ENCODE data around the gene NXT1. TPM values are rescaled to one million over a fixed set of nuclear protein-coding genes. Genes with fewer than 3 reads are reported as not detected.
A peak's percentile ranks its signal among the peaks of the same experiment; 100 is the strongest.

Gene NXT1
- total and polyA plus RNA-seq, 2 experiments from 2014 or later = 30.2 to 34.4 TPM

- TF ChIP-seq ZNF462 (CRISPR knock-in tag; IDR thresholded peaks at IDR 0.05) = no peak
- TF ChIP-seq ZNF331 (CRISPR knock-in tag; IDR thresholded peaks at IDR 0.05; ENCODE audit: low read depth) = no peak
- TF ChIP-seq, protein P1, sequence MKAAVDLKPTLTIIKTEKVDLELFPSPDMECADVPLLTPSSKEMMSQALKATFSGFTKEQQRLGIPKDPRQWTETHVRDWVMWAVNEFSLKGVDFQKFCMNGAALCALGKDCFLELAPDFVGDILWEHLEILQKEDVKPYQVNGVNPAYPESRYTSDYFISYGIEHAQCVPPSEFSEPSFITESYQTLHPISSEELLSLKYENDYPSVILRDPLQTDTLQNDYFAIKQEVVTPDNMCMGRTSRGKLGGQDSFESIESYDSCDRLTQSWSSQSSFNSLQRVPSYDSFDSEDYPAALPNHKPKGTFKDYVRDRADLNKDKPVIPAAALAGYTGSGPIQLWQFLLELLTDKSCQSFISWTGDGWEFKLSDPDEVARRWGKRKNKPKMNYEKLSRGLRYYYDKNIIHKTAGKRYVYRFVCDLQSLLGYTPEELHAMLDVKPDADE (IDR thresholded peaks at IDR 0.05) = no peak
Observed at GRCh38 chr20:23374441-23374840, 23.9 kb downstream of the NXT1 start (continued).

GRCh38 chr20:23375827-23376226, 25.2 kb downstream of the NXT1 start:
- H3K36me3 ChIP-seq (ENCODE audit: insufficient read depth) = peaks cover 12% of the 10 kb centered on the region; the same call in 1 of the 2 replicates
- H2AFZ ChIP-seq = no peak overlapping the region
- peaks cover 4% of the 10 kb centered on the region for H3K27me3 Mint-ChIP-seq (ENCODE audit: insufficient read depth, low read depth, poor library complexity)
- no peak for ATAC-seq
- no peak for TF ChIP-seq ZNF331 (CRISPR knock-in tag; IDR thresholded peaks at IDR 0.05; ENCODE audit: low read depth)
- no peak for TF ChIP-seq JUNB (IDR thresholded peaks at IDR 0.05; ENCODE audit: unreplicated experiment)
- TF ChIP-seq STAT1 (IDR thresholded peaks at IDR 0.05; ENCODE audit: unreplicated experiment) = no peak
- H3K9me2 ChIP-seq (ENCODE audit: insufficient read depth) = no peaks in the 10 kb centered on the region
- no peaks in the 10 kb centered on the region for H3F3A ChIP-seq (replicated peaks; ENCODE audit: low read depth)
- H3K4me2 ChIP-seq = no peak overlapping the region
- H3K27ac Mint-ChIP-seq = peak overlapping the region; percentile 16; the same call in 1 of the 2 replicates
- no peaks in the 10 kb centered on the region; the same call in 1 of the 2 replicates for H3K79me2 ChIP-seq (replicated peaks; ENCODE audit: insufficient read depth)
- H3K4me1 ChIP-seq (ENCODE audit: insufficient read depth) = no peaks in the 10 kb centered on the region
- H3K36me3 Mint-ChIP-seq (ENCODE audit: low read depth) = peaks cover 65% of the 10 kb centered on the region
- H3K4me3 ChIP-seq = no peak overlapping the region
- 0 out of 2 replicates have a peak, but pooled peaks cover 12% of the 10 kb centered on the region for H4K20me1 ChIP-seq (replicated peaks; ENCODE audit: insufficient read depth)
- H3K9me3 Mint-ChIP-seq = no peaks in the 10 kb centered on the region
- H3K27ac ChIP-seq (ENCODE audit: low read depth) = no peak overlapping the region
- H3K4me1 Mint-ChIP-seq = no peaks in the 10 kb centered on the region
- H3K4me3 Mint-ChIP-seq = no peak overlapping the region
- no peak for DNase-seq (ENCODE audit: low spot score)
- no peaks in the 10 kb centered on the region for H3K27me3 ChIP-seq (ENCODE audit: insufficient read depth)

Data from GM23338 (cell line).